Activated naive CD4-positive, alpha-beta T cell treated with anti-CD3 and anti-CD28 coated beads, Interleukin-2, amount 50 U/mL, for 24 hours (primary cell): ENCODE measurements around the gene SYT2.

Source experiments
- H3K27ac Mint-ChIP-seq: one replicate; pipeline ENCODE4 v1.8.0; 2021; ENCODE audit warnings: mild to moderate bottlenecking, mixed read lengths
- H3K27me3 Mint-ChIP-seq: one replicate; pipeline ENCODE4 v1.8.0; 2021; ENCODE audit warnings: mixed read lengths
- H3K36me3 Mint-ChIP-seq: one replicate; pipeline ENCODE4 v1.8.0; 2021; ENCODE audit warnings: mixed read lengths
- H3K4me1 Mint-ChIP-seq: one replicate; pipeline ENCODE4 v1.8.0; 2021; ENCODE audit warnings: mixed read lengths
- H3K4me3 Mint-ChIP-seq: one replicate; pipeline ENCODE4 v1.8.0; 2021; ENCODE audit warnings: mild to moderate bottlenecking, mixed read lengths
- H3K9me3 Mint-ChIP-seq: one replicate; pipeline ENCODE4 v1.8.0; 2021; ENCODE audit warnings: mixed read lengths

SYT2 gene

GRCh38 chr1:202713110-202713509 is 2.9 kb upstream of the SYT2 start:
- Mint-ChIP-seq H3K4me3 (no peak overlapping the region), H3K27ac (no peak overlapping the region), H3K4me1 (peaks cover 4% of the 10 kb centered on the region), H3K27me3 (peaks cover 19% of the 10 kb centered on the region), H3K9me3 (no peaks in the 10 kb centered on the region), H3K36me3 (no peaks in the 10 kb centered on the region)

GRCh38 chr1:202711949-202712635 is 1.8 kb upstream of the SYT2 start:
- Mint-ChIP-seq H3K27ac (no peak overlapping the region), H3K9me3 (no peaks in the 10 kb centered on the region), H3K4me3 (no peak overlapping the region), H3K36me3 (no peaks in the 10 kb centered on the region), H3K4me1 (peaks cover 4% of the 10 kb centered on the region), H3K27me3 (peaks cover 23% of the 10 kb centered on the region)

GRCh38 chr1:202709276-202710041 is 795 bp downstream of the SYT2 start:
- Mint-ChIP-seq H3K27me3 (peaks cover 31% of the 10 kb centered on the region), H3K9me3 (no peaks in the 10 kb centered on the region), H3K4me1 (peaks cover 4% of the 10 kb centered on the region), H3K36me3 (no peaks in the 10 kb centered on the region), H3K27ac (no peak overlapping the region), H3K4me3 (no peak overlapping the region)

- Mint-ChIP-seq H3K36me3 (no peaks in the 10 kb centered on the region), H3K27ac (no peak overlapping the region), H3K4me1 (peaks cover 4% of the 10 kb centered on the region), H3K9me3 (no peaks in the 10 kb centered on the region), H3K4me3 (no peak overlapping the region), H3K27me3 (peaks cover 35% of the 10 kb centered on the region)
These were observed 1.6 kb downstream of the SYT2 start for GRCh38 chr1:202708456-202709275.

- Mint-ChIP-seq H3K27me3 (peaks cover 36% of the 10 kb centered on the region), H3K4me3 (no peak overlapping the region), H3K27ac (no peak overlapping the region), H3K36me3 (no peaks in the 10 kb centered on the region), H3K4me1 (peaks cover 4% of the 10 kb centered on the region), H3K9me3 (no peaks in the 10 kb centered on the region)
These were observed 3.4 kb downstream of the SYT2 start for GRCh38 chr1:202706851-202707250.

GRCh38 chr1:202704601-202705000 is 5.7 kb downstream of the SYT2 start:
- Mint-ChIP-seq H3K27me3 (peaks cover 32% of the 10 kb centered on the region), H3K9me3 (no peaks in the 10 kb centered on the region), H3K27ac (no peak overlapping the region), H3K4me1 (peaks cover 4% of the 10 kb centered on the region), H3K36me3 (no peaks in the 10 kb centered on the region), H3K4me3 (no peak overlapping the region)

GRCh38 chr1:202703191-202703590 is 7.1 kb downstream of the SYT2 start:
- H3K4me3 Mint-ChIP-seq, result no peak overlapping the region
- peaks cover 27% of the 10 kb centered on the region for H3K27me3 Mint-ChIP-seq
- no peaks in the 10 kb centered on the region for H3K4me1 Mint-ChIP-seq
- H3K9me3 Mint-ChIP-seq, result no peaks in the 10 kb centered on the region
- H3K27ac Mint-ChIP-seq, result no peak overlapping the region
- no peaks in the 10 kb centered on the region for H3K36me3 Mint-ChIP-seq

GRCh38 chr1:202702088-202702487 is 8.2 kb downstream of the SYT2 start:
- no peak overlapping the region for H3K27ac Mint-ChIP-seq
- H3K4me1 Mint-ChIP-seq, result no peaks in the 10 kb centered on the region
- H3K36me3 Mint-ChIP-seq, result no peaks in the 10 kb centered on the region
- no peaks in the 10 kb centered on the region for H3K9me3 Mint-ChIP-seq
- no peak overlapping the region for H3K4me3 Mint-ChIP-seq
- H3K27me3 Mint-ChIP-seq, result peaks cover 26% of the 10 kb centered on the region

GRCh38 chr1:202701200-202701599 is 9.1 kb downstream of the SYT2 start:
- Mint-ChIP-seq H3K4me3 (no peak overlapping the region), H3K27ac (no peak overlapping the region), H3K36me3 (no peaks in the 10 kb centered on the region), H3K9me3 (no peaks in the 10 kb centered on the region), H3K27me3 (peaks cover 20% of the 10 kb centered on the region), H3K4me1 (no peaks in the 10 kb centered on the region)

GRCh38 chr1:202700061-202700460 is 10.2 kb downstream of the SYT2 start:
- no peak overlapping the region for H3K27ac Mint-ChIP-seq
- peaks cover 19% of the 10 kb centered on the region for H3K27me3 Mint-ChIP-seq
- H3K4me3 Mint-ChIP-seq, result no peak overlapping the region

GRCh38 chr1:202698276-202698675 is 12.0 kb downstream of the SYT2 start:
- Mint-ChIP-seq H3K27ac (no peak overlapping the region), H3K4me3 (no peak overlapping the region), H3K27me3 (peaks cover 15% of the 10 kb centered on the region), H3K36me3 (no peaks in the 10 kb centered on the region), H3K9me3 (peaks cover 4% of the 10 kb centered on the region), H3K4me1 (no peaks in the 10 kb centered on the region)

More at GRCh38 chr1:202700061-202700460, 10.2 kb downstream of the SYT2 start:
- Mint-ChIP-seq H3K4me1 (no peaks in the 10 kb centered on the region), H3K9me3 (peaks cover under 1% of the 10 kb centered on the region), H3K36me3 (no peaks in the 10 kb centered on the region)

GRCh38 chr1:202697038-202697437 is 13.2 kb downstream of the SYT2 start:
- peaks cover 19% of the 10 kb centered on the region for H3K27me3 Mint-ChIP-seq
- H3K27ac Mint-ChIP-seq, result no peak overlapping the region
- peaks cover 9% of the 10 kb centered on the region for H3K9me3 Mint-ChIP-seq

GRCh38 chr1:202694314-202694713 is 15.9 kb downstream of the SYT2 start:
- Mint-ChIP-seq H3K27ac (no peak overlapping the region), H3K27me3 (peaks cover 24% of the 10 kb centered on the region), H3K9me3 (peaks cover 9% of the 10 kb centered on the region), H3K36me3 (no peaks in the 10 kb centered on the region), H3K4me3 (no peak overlapping the region), H3K4me1 (no peaks in the 10 kb centered on the region)

More at GRCh38 chr1:202697038-202697437, 13.2 kb downstream of the SYT2 start:
- no peaks in the 10 kb centered on the region for H3K4me1 Mint-ChIP-seq
- no peak overlapping the region for H3K4me3 Mint-ChIP-seq
- H3K36me3 Mint-ChIP-seq, result no peaks in the 10 kb centered on the region

- Mint-ChIP-seq H3K9me3 (peaks cover 9% of the 10 kb centered on the region), H3K4me3 (no peak overlapping the region), H3K27ac (peak overlapping the region; percentile 91), H3K4me1 (no peaks in the 10 kb centered on the region), H3K27me3 (peaks cover 28% of the 10 kb centered on the region), H3K36me3 (no peaks in the 10 kb centered on the region)
These were observed 17.2 kb downstream of the SYT2 start for GRCh38 chr1:202692959-202693555.

- Mint-ChIP-seq H3K27ac (no peak overlapping the region), H3K27me3 (peaks cover 31% of the 10 kb centered on the region), H3K9me3 (peaks cover 9% of the 10 kb centered on the region), H3K4me3 (no peak overlapping the region), H3K36me3 (no peaks in the 10 kb centered on the region), H3K4me1 (no peaks in the 10 kb centered on the region)
These were observed 18.4 kb downstream of the SYT2 start for GRCh38 chr1:202691816-202692215.
